ENCODE results near the gene TXN. TPM values are rescaled to one million over a fixed set of nuclear protein-coding genes. Genes with fewer than 3 reads are reported as not detected.

The TXN gene
- total RNA-seq, result 359 and 394 TPM in 2 replicates

GRCh38 chr9:110256380-110257096 is at the start of gene TXN:
Gene TXN, minus strand, starts transcription at chr9:110256507. Its CDS starts 72 bp downstream, at chr9:110256435.

DNA sequence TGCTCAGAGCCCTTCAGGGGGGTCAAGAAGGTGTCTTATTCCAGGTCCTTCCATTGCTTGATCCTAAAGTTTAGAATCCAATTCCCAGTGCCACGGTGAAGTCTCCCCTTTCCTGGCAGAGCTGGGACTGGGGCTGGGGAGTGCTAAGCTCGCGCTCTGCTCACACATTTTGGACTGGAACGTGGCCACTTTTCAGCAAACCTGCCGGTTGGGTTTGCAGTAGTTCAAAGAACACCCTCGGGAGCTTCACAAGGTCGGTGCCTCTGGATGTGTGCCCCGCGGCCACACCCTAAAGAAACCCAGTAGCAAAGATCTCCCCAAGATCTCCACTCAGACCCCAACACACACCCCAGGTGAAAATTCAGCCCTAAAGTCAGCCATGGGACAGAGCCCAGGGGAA is 48.3 kb downstream of the TXN start, which contains the start of gene C9orf152:
Gene C9orf152, minus strand, starts transcription at position 129 of the 400 bp plus-strand sequence. CDS start 580 bp downstream, outside the sequence.

Other genes with a start within 250 kb of the TXN start
- not detected in 2 replicates for gene C9orf152, start 48.3 kb downstream of the TXN start, total RNA-seq
- gene TXNDC8, start 81.4 kb upstream of the TXN start, total RNA-seq, result not detected in 2 replicates